Kidney (tissue), 14 donors: ENCODE measurements around the gene ATP13A3. TPM values are rescaled to one million over a fixed set of nuclear protein-coding genes. Genes with fewer than 3 reads are reported as not detected.

Source experiments
- DNase-seq, 5 donors: peaks; one replicate each; pipeline ENCODE4 v3.0.0-alpha.2; 2013 to 2020
- FAIRE-seq: peaks from 2 replicates; lab custom pipeline; 2012; peaks lifted over from hg19 to GRCh38; lab: Jason Lieb, UNC
- H3K27ac ChIP-seq, 2 donors: one replicate each; pipeline ENCODE4 v1.7.0; 2013; ENCODE audit warnings: low read depth in 2 of 2, low read length in 2 of 2, inconsistent platforms in 1 of 2
- H3K27me3 ChIP-seq: one replicate; pipeline ENCODE4 v1.7.1; 2013; ENCODE audit warnings: low read length, inconsistent platforms; ENCODE audit not compliant: control insufficient read depth, insufficient read depth
- H3K36me3 ChIP-seq, 3 donors: one replicate each; pipeline versions ENCODE4 v1.7.0 to v1.7.1; 2013; ENCODE audit warnings: low read length in 3 of 3, control low read depth in 1 of 3, inconsistent platforms in 1 of 3; ENCODE audit not compliant: insufficient read depth in 3 of 3, control insufficient read depth in 2 of 3
- H3K4me1 ChIP-seq, 3 donors: one replicate each; pipeline versions ENCODE4 v1.7.0 to v1.7.1; 2013; ENCODE audit warnings: low read length in 3 of 3, inconsistent platforms in 1 of 3, low read depth in 1 of 3; ENCODE audit not compliant: control insufficient read depth in 2 of 3, insufficient read depth in 2 of 3
- H3K4me3 ChIP-seq, 3 donors: one replicate each; pipeline versions ENCODE4 v1.7.0 to v1.8.1; 2013; ENCODE audit warnings: low read length in 3 of 3, control low read depth in 1 of 3, inconsistent platforms in 1 of 3
- H3K9ac ChIP-seq, 3 donors: one replicate each; pipeline versions ENCODE4 v1.7.0 to v1.7.1; 2013; ENCODE audit warnings: low read length in 3 of 3, control low read depth in 1 of 3, inconsistent platforms in 1 of 3
- H3K9me3 ChIP-seq, 3 donors: one replicate each; pipeline versions ENCODE4 v1.7.0 to v1.7.1; 2013; ENCODE audit warnings: low read length in 3 of 3, control low read depth in 1 of 3, inconsistent platforms in 1 of 3; ENCODE audit not compliant: control insufficient read depth in 2 of 3, insufficient read depth in 1 of 3
- intact Hi-C: fragments of 100-400 bp; cut with DNase I; formaldehyde crosslinking; loops from one replicate; pipeline ENCODE4 v1.11.1; 2022
- polyA plus RNA-seq: library from polyadenylated mRNA; stranded (reverse); fragments of 350-450 nt; fragmentation: Illumina TruSeq; extraction: RNeasy Lipid Tissue Mini Kit (QIAGEN cat#74804); gene quantifications from one replicate; pipeline ENCODE4 v1.2.3, GENCODE V29; 2014; ENCODE audit warnings: low read depth, low replicate concordance; ENCODE audit not compliant: insufficient read depth
- total RNA-seq: library from RNA; stranded (reverse); fragmentation: NEBNext Ultra II Directional; extraction: Animal tissue kit (Norgen Biotek cat#: 25700); gene quantifications from one replicate; pipeline ENCODE4 v1.2.1, GENCODE V29; 2021
- TF ChIP-seq, protein P1 (sequence below): IDR thresholded peaks from 3 replicates; pipeline ENCODE4 v1.5.1; 2012; ENCODE audit warnings: mild to moderate bottlenecking, moderate library complexity, borderline replicate concordance; ENCODE audit not compliant: insufficient read depth; ENCODE audit errors: extremely low read depth
- donor health status: control.
- donor health status: control.
- donor health status: control.
- donor health status: control.
- donor health status: control.
- donor health status: DM: yes; HTN: yes; CAD: no.
- donor health status: Normal renal cell carcinoma (clear cell type).

ATP13A3 gene
- total and polyA plus RNA-seq, 2 donors from 2014 or later = 15.3 to 103 TPM

DNA sequence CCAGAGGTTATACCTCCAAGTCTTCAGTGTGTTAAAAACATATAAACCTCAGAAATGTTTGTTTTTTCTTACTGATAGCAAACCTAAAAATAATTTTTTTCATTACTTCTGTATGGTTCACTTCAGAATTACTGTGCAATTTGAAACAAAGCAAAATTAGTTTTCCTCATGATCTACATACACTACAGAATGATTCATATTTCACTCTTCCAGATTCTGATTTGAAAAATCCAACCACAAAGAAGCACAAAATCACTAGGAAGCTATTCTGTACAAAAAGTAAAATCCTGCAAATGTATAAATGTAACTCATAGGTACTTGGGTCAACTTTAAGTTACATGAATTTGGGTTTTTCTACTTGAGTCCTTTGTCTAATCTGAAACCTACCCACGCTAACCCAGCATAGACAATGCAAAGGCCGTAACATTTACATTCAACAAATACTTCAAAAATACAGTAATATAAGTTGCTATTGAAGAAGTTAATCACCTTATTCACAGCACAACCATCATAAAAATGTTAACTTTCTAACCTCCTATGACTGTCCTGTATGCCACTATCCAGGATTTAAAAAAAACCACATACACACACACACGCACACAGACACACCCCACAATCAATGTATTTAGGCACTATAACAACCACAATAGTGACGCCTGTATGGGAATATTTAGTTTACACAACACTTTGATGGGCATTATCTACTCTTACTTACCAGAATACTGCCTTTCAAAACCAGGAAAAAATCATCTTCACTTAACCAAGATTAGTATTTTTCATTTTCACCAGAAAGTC lies 11.5 kb downstream of the ATP13A3 start:
- Histone ChIP-seq H3K4me3 (no peak overlapping the region), H3K9ac (peak overlapping the region in 1 of 3 donors; percentile 7), H3K27ac (no peak overlapping the region), H3K4me1 (peaks cover 0 to 13% (median 10%) of the 10 kb centered on the region in 3 donors), H3K9me3 (no peaks in the 10 kb centered on the region), H3K36me3 (peaks cover 0 to 4% (median 0%) of the 10 kb centered on the region in 3 donors), H3K27me3 (no peaks in the 10 kb centered on the region)
- intact Hi-C loops = no loop called here
- TF ChIP-seq, protein P1, sequence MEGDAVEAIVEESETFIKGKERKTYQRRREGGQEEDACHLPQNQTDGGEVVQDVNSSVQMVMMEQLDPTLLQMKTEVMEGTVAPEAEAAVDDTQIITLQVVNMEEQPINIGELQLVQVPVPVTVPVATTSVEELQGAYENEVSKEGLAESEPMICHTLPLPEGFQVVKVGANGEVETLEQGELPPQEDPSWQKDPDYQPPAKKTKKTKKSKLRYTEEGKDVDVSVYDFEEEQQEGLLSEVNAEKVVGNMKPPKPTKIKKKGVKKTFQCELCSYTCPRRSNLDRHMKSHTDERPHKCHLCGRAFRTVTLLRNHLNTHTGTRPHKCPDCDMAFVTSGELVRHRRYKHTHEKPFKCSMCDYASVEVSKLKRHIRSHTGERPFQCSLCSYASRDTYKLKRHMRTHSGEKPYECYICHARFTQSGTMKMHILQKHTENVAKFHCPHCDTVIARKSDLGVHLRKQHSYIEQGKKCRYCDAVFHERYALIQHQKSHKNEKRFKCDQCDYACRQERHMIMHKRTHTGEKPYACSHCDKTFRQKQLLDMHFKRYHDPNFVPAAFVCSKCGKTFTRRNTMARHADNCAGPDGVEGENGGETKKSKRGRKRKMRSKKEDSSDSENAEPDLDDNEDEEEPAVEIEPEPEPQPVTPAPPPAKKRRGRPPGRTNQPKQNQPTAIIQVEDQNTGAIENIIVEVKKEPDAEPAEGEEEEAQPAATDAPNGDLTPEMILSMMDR = no peak
- FAIRE-seq (no peak), DNase-seq (no peak)

DNA sequence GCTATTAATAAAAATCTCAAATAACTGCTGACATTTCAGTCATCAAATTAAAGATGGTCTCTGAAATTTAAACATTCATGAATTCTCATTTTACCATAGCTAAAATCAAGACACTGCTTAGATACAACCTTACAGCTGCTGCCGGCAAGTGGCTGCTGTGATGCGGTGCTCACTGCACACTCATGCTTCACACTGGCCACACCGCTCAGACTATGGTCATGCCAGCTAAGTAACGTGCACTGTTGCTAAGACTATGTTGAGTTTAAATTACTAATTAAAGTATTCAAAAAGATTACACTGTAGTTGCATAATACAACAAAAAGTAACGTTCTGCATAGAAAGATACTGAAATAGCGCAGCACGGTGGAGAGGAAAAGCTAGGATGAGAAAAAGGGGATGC lies 12.1 kb downstream of the ATP13A3 start:
- Histone ChIP-seq H3K4me1 (peaks cover 0 to 10% (median 6%) of the 10 kb centered on the region in 3 donors), H3K4me3 (no peak overlapping the region), H3K36me3 (peaks cover 0 to 4% (median 0%) of the 10 kb centered on the region in 3 donors), H3K9ac (no peak overlapping the region), H3K27me3 (no peaks in the 10 kb centered on the region), H3K9me3 (no peaks in the 10 kb centered on the region), H3K27ac (no peak overlapping the region)
- TF ChIP-seq, protein P1 = no peak
- intact Hi-C loops = no loop called here
- no peak for DNase-seq
- no peak for FAIRE-seq

DNA sequence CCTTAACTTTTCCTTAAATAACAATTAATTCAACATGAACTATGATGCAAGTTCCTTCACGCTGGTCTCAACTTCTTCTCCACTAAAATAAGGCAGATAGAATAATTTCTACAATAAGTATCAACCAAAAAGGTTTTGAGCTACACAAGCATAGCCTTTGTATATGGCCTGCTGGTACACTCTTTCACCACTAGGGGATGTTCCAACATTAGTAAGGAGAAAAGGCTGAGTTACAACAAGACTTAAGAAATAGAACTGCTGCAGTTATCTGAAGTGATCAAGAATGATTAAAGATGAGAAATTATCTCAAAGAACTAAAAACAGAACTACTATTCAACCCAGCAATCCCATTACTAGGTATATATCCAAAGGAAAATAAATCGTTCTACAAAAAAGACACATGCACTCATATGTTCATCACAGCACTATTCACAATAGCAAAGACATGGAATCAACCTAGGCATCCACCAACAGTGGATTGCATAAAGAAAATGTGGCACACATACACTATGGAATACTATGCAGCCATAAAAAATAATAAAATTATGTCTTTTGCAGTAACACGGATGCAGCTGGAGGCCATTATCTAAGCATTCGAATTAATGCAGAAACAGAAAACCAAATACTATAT lies 14.4 kb downstream of the ATP13A3 start:
- Histone ChIP-seq H3K4me3 (no peak overlapping the region), H3K9me3 (no peaks in the 10 kb centered on the region), H3K27me3 (no peaks in the 10 kb centered on the region), H3K27ac (no peak overlapping the region), H3K36me3 (no peaks in the 10 kb centered on the region), H3K4me1 (peaks cover 0 to 10% (median 5%) of the 10 kb centered on the region in 3 donors), H3K9ac (no peak overlapping the region)
- peak; percentile 15 for FAIRE-seq
- DNase-seq = peak in 2 of 5 donors; percentile 68 to 83
- intact Hi-C loops = no loop called here
- TF ChIP-seq, protein P1 = peak; percentile 97
